Measurements from ENCODE around the gene LARP4B.

Gene LARP4B

GRCh38 chr10:924524-924859 is 7.0 kb downstream of the LARP4B start:
- no peak for FAIRE-seq
- DNase-seq (ENCODE audit: insufficient read length, low spot score) = no peak
- TF ChIP-seq POLR2A (IDR thresholded peaks at IDR 0.05; ENCODE audit: low read depth, low read length) = no peak

GRCh38 chr10:923844-924523 is 7.5 kb downstream of the LARP4B start:
- no peak for FAIRE-seq
- no peak for DNase-seq (ENCODE audit: insufficient read length, low spot score)
- no peak for TF ChIP-seq POLR2A (IDR thresholded peaks at IDR 0.05; ENCODE audit: low read depth, low read length)

GRCh38 chr10:921471-922414 is 9.8 kb downstream of the LARP4B start:
- DNase-seq (ENCODE audit: insufficient read length, low spot score) (peak; percentile 56), FAIRE-seq (peak; percentile 33)
- TF ChIP-seq POLR2A (IDR thresholded peaks at IDR 0.05; ENCODE audit: low read depth, low read length) = no peak

- no peak for FAIRE-seq
- TF ChIP-seq POLR2A (IDR thresholded peaks at IDR 0.05; ENCODE audit: low read depth, low read length) = no peak
- no peak for DNase-seq (ENCODE audit: insufficient read length, low spot score)
Observed at GRCh38 chr10:920450-920849, 11.1 kb downstream of the LARP4B start.

- FAIRE-seq (no peak), DNase-seq (ENCODE audit: insufficient read length, low spot score) (no peak)
- no peak for TF ChIP-seq POLR2A (IDR thresholded peaks at IDR 0.05; ENCODE audit: low read depth, low read length)
Observed at GRCh38 chr10:919481-919880, 12.0 kb downstream of the LARP4B start.

- no peak for TF ChIP-seq POLR2A (IDR thresholded peaks at IDR 0.05; ENCODE audit: low read depth, low read length)
- FAIRE-seq (no peak), DNase-seq (ENCODE audit: insufficient read length, low spot score) (no peak)
Observed at GRCh38 chr10:917999-918398, 13.5 kb downstream of the LARP4B start.

GRCh38 chr10:917416-917720 is 14.1 kb downstream of the LARP4B start:
- no peak for TF ChIP-seq POLR2A (IDR thresholded peaks at IDR 0.05; ENCODE audit: low read depth, low read length)
- no peak for FAIRE-seq
- no peak for DNase-seq (ENCODE audit: insufficient read length, low spot score)

- no peak for TF ChIP-seq POLR2A (IDR thresholded peaks at IDR 0.05; ENCODE audit: low read depth, low read length)
- DNase-seq (ENCODE audit: insufficient read length, low spot score) (no peak), FAIRE-seq (no peak)
Observed at GRCh38 chr10:916716-917415, 14.6 kb downstream of the LARP4B start.

GRCh38 chr10:909831-910230 is 21.7 kb downstream of the LARP4B start:
- DNase-seq (ENCODE audit: insufficient read length, low spot score) = no peak
- FAIRE-seq = no peak
- TF ChIP-seq POLR2A (IDR thresholded peaks at IDR 0.05; ENCODE audit: low read depth, low read length) = no peak

- no peak for TF ChIP-seq POLR2A (IDR thresholded peaks at IDR 0.05; ENCODE audit: low read depth, low read length)
- no peak for DNase-seq (ENCODE audit: insufficient read length, low spot score)
- no peak for FAIRE-seq
Observed at GRCh38 chr10:905972-906371, 25.5 kb downstream of the LARP4B start.

- DNase-seq (ENCODE audit: insufficient read length, low spot score) (no peak), FAIRE-seq (no peak)
- TF ChIP-seq POLR2A (IDR thresholded peaks at IDR 0.05; ENCODE audit: low read depth, low read length) = no peak
Observed at GRCh38 chr10:905503-905902, 26.0 kb downstream of the LARP4B start.

- TF ChIP-seq POLR2A (IDR thresholded peaks at IDR 0.05; ENCODE audit: low read depth, low read length) = no peak
- DNase-seq (ENCODE audit: insufficient read length, low spot score) (no peak), FAIRE-seq (no peak)
Observed at GRCh38 chr10:904403-904802, 27.1 kb downstream of the LARP4B start.

GRCh38 chr10:898141-898540 is 33.4 kb downstream of the LARP4B start:
- FAIRE-seq = no peak
- no peak for DNase-seq (ENCODE audit: insufficient read length, low spot score)
- TF ChIP-seq POLR2A (IDR thresholded peaks at IDR 0.05; ENCODE audit: low read depth, low read length) = no peak

- no peak for DNase-seq (ENCODE audit: insufficient read length, low spot score)
- TF ChIP-seq POLR2A (IDR thresholded peaks at IDR 0.05; ENCODE audit: low read depth, low read length) = no peak
- FAIRE-seq = no peak
Observed at GRCh38 chr10:896982-897381, 34.5 kb downstream of the LARP4B start.
